GM12872 (cell line): ENCODE measurements around the gene WDR48.

Experiments used
- CTCF ChIP-seq: IDR thresholded peaks from 3 replicates; pipeline ENCODE4 v1.5.1; 2011; ENCODE audit warnings: low read depth, mild to moderate bottlenecking, low read length, moderate library complexity; ENCODE audit not compliant: insufficient read depth

Gene WDR48

GRCh38 chr3:39086144-39086543 lies 34.3 kb downstream of the WDR48 start:
- TF ChIP-seq CTCF = no peak

GRCh38 chr3:39088456-39088855 lies 36.6 kb downstream of the WDR48 start:
- TF ChIP-seq CTCF = no peak

DNA sequence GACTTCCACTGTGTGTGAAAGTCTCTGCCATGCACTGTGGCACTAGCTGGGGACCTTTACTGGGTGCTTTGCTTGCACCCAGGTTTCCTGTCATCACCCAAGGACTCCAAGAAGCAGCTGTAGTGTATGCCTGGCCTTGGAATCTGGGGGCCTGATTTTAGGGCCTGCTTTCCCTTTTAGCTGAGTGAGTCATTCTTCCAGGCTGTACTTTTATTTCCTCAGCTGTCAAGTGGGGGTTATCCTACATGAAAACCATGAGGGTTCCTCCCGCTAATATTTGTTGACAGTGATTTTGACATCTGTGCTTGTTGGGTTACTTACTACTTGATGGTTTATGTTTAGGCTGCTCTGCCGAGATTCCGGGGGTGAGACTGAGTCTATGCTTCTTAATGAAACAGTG lies 37.1 kb downstream of the WDR48 start:
- TF ChIP-seq CTCF = no peak

- TF ChIP-seq CTCF = no peak
These were observed 39.1 kb downstream of the WDR48 start for GRCh38 chr3:39090922-39091321.

DNA sequence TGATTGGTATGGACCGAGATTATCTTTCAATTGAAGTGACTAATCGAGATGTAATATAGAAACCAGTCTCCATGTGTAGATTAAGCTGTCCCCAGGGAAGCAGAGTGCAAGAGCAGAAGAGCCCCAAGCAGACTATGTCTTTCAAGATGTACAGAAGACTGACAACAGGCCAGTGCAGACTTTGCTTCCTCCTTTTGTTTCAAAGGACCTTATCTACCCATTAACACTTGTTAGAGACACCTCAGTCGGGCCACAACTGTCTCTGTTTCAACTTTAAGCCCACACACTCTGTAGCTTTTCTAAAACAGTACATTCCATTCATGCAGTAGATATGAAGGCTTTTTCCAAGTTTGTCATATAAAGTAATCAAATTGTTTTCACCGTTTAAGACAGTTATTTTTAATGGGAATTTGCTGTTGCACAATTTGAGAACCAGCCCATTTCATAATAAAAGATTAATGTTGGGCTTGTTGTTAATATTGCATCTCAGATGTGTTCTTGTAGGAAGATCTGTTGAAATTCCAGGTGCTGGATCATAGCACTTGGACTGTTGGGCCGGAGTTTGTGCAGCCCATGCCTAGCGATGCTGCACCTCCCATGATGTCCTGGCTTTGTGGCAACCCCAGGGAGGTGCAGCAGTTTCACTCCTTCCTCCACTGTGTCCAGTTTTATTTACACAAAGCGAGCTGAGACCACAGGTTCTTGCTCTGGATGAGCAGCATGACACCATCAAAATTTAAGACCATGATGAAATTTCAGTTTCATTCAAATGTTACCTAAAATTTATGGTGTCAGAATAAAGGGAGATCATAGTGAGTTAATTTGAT lies 43.2 kb downstream of the WDR48 start:
- TF ChIP-seq CTCF = no peak

DNA sequence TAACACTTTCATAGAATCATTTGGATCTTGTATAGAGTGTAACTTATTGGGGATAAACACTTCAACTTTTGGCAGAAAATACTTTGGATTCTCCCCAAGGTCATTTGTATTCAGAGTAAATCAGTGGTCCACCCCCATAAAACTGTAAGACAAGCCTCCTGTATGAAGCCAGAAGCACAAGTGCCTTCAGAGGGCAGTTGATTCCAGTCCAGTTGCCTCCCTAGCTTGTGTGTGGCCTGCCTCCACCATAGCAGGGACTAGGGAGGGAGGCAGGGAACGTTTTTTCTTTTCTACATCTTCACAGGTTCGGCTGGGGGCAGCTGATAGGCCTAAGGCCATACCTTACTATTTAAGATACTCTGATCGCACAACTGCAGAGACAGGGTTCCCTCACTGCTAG lies 44.0 kb downstream of the WDR48 start:
- no peak for TF ChIP-seq CTCF

- no peak for TF ChIP-seq CTCF
These were observed 45.0 kb downstream of the WDR48 start for GRCh38 chr3:39096775-39097174.
